GM21423 (cell line): ENCODE measurements around the gene SUN5.

Experiments used
- ATAC-seq: cut with Tn5 transposase; IDR thresholded peaks from one replicate; pipeline ENCODE4 v1.9.1; 2021; ENCODE audit warnings: mild to moderate bottlenecking, moderate library complexity; ENCODE audit not compliant: unreplicated experiment

The SUN5 gene

GRCh38 chr20:33014336-33015113 is 10.3 kb upstream of the SUN5 start:
- ATAC-seq, result no peak

DNA sequence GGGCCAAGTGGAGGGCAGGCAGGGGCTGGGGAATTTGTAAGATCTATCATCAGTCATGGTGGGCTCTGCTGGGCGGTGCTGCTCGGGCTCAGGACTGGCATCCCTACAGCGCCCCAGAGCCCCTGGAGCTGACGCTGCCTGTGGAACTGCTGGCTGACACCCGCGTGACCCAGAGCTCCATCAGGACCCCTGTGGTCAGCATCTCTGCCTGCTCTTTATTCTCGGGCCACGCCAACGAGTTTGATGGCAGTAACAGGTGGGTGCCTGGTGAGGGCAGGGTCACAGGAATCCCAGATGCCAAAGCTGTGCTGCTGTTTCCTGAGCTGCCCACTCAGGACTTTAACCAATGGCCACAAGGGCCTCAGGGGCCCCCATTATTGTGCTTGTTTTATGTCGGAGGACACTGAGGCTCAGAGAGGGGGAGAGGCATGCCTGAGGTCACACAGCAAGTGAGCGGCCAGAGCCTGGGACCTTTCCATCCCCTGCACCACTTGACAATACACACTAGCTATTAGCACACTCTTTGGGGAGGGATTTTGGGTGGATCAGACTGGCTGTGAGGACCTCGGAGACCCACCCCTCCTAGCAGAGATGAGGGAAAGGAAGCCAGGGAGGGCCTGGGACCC is 9.6 kb upstream of the SUN5 start:
- ATAC-seq, result no peak

DNA sequence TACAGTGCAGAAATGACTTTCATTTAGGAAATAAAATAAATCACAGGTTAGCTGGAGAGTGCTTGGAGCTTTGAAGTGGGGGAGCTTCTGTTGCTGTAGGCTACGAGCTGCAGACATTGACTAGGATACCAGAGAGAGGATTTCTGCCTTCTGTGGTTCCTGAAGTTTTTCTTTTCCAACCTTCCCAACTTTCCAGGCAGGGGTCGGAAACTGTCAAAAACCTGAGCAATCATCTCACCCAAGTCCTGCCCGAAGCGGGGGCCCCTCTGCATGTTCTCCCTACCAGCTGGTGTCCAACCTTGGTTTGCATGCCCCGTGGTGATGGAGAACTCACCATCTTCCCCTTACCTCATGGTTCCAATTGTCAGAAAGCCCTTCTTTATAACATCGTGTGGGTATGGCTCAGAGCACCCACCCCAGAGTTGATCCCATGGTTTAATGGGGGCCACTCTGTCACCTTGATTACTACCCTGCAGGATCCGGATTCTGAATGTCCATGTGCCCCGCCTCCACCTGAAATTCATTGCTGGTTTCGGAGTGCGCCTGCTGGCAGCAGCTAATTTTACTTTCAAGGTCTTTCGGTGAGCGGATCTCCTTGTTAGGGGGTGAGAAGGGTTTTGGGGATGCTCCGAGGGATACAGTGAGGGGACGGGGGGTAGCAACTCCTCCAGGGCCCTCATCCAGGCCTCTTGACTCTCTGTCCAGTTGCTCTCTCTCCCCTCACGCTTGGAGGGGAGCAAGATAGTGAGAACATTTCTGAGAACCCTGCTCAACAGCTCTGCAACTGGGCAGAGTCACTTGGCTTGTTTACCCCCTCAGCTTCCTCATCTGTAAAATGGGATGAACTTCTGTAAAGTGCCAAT is 8.3 kb upstream of the SUN5 start:
- ATAC-seq, result no peak

GRCh38 chr20:33010674-33011449 is 6.6 kb upstream of the SUN5 start:
- ATAC-seq, result no peak

GRCh38 chr20:33010133-33010504 is 5.9 kb upstream of the SUN5 start:
- ATAC-seq, result no peak

DNA sequence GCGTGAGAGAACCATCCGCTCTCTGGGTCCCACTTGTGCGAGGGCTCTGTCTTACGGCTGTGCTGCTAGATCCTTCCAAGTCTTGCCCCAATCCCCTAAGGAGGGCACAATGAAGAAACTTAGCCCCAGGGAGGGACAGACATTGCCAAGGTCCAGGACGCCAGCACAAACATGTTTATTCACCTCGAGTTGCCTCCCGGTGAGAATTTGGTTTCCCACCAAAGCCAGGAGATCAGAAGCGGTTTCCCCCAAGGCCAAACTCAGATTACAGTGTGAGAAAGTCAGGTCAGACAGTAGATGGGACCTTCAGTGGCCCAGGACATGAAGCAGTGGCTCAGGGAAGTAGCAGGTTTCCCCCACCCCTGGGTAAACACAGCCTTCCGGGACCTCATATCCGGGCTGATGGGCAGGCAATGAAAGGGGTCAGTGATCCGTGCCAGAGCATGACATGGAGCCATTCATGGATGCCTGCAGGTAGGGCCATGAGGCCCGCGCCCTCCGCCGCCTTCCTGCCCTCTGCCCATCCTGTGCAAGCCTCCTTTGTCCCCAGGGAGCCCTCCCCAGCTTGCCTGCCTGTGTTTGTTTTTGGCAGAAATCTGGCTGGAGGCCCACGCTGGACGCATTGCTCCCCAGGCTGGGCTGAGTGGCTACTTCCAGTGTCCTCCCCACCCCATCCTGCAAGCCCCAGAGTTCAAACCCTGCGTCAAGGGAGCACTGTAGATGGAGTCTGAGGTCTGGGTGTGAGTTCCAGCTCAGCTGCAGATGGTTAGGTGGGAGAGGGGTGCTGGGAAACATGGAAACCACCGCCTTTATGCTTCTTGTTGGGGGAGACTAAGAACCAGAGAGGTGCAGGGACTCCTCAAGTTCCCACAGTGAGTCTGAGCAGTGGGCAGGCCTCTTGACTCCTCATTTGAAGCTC is 5.2 kb upstream of the SUN5 start:
- no peak for ATAC-seq

GRCh38 chr20:33008336-33009213 is 4.3 kb upstream of the SUN5 start:
- ATAC-seq, result no peak

DNA sequence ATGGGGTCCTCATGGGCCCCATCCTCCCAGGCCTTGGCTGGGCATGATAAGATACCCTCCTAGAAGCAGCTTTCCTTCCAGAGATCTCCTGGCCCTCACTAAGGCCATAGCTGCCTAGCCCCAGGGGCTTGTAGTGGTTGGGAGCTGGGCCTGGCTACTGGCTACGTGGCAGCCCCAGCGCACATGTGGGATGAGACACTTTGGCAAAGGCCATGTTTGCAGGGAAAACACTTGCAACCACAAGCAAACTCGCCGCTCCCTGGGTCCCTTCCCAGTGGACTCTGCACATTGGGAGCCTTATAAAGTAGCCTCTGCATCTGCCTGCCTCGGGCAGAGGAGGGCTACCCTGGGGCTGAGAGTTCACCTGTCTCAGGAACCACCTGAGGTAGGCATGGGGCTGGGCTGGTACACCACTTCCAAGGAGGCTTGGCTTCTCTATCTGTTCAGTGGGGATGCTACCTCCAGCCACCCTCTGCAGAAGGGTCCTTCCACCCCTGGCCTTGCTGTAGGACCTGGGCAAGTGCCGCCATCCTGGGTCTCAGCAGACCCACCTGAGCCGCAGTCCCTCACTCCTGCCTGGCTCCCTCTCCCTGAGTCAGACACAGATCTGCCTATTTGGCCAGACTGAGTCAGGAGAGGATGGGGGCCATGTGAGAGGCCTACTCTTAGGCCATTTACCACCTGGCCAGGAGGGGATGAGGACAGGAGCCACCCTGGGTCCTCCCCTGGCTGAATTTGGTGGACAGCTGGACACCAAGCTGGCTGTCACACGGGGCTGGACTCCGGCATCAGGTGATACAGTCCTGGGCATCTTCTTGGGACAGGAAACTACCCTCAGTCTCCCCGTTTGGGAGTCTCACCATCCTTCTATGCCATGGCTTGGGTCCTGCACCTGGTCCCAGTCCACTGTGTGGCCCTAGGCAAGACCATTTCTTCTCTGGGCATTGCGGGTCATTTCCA is 3.4 kb upstream of the SUN5 start, which contains the start of gene BPIFB2:
Gene BPIFB2, plus strand, starts transcription at position 329 of the 960 bp plus-strand sequence. CDS start 871 bp downstream, outside the sequence.
- ATAC-seq, result no peak

GRCh38 chr20:33006776-33007375 is 2.6 kb upstream of the SUN5 start:
- ATAC-seq, result no peak

GRCh38 chr20:33005908-33006775 is 1.9 kb upstream of the SUN5 start:
- ATAC-seq, result no peak

DNA sequence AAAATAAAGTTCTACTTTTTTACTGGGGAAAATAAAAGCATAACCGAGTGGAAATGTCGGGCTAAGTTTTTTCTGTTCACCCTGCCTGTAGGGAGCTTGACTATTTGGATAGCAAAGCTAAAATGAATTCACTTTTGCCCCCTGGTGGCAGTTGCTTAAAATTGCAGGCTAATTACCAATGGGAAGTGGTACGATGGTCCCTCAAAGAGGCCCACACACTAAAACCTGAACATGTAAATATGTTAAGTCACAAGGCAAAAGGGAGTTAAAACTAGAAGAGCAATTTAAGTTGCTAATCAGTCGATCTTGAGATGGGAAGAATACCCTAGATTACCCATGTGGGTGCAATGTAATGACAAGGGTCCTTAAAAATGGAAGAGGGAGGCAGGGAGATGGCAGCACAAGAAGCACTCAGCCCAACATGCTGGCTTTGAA is 916 bp upstream of the SUN5 start:
- ATAC-seq, result no peak

- ATAC-seq, result no peak
These were observed 2.0 kb downstream of the SUN5 start for GRCh38 chr20:33002087-33002808.

DNA sequence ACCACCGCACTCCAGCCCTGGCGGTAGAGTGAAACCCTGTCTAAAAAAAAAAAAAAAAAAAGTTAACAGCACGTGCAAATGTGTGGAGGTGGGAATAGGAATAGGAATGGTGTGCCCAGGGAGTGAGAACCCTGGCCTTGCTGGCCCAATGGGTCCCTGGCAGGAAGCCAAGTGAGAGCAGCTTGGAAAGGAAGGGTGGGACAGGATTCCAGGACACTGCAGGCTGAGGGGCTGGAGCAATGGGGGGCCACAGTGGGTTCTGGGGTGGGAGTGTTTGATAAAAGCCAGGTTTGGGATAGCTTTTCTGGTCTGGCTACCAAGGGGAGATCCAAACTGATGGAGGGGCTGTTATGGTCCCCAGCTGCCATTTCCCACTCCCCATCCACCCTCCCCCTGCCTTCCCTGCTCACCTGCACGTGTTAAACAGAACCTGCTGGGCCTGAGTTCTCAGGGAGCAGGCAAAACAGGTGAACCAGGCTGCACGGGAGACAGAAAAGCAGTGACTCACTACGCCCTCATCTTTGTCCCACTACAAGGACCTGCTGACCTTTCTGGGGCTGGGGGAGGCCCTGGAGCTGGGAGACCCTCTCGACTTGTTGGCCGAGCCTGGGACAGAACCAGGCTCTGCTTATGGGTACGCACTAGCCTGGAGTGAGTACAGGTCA is 3.3 kb downstream of the SUN5 start:
- ATAC-seq, result no peak

DNA sequence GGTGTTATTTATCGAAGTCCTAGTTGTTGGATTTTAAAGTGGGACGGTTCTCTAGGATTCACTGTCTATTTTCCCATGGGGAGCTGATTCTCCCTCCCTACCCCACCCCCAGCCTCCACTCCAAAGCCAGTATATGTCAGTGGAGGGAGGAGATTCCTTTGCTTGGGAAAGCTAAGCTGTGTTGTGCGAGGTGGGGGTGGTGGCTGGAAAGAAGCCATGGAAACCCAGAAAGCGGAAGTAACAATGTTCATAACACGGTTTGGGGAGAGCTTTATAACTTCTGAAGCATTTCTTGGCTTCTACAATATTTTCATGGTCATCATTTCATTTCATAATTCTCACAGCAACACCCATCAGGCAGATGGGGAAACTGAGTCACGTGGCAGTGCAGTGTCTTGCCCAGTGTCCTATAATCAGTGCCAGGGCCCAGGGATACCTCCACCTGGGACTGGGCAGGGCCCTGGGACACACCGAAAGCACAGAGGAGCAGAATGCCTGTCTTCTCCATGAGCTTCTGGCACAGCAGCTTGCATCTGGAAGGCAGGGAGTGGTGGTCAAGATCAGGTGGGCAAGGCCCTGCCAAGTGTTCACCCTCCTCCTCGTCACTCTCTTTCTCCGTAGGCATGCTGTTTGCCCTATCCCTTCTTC is 4.5 kb downstream of the SUN5 start:
- ATAC-seq, result no peak

DNA sequence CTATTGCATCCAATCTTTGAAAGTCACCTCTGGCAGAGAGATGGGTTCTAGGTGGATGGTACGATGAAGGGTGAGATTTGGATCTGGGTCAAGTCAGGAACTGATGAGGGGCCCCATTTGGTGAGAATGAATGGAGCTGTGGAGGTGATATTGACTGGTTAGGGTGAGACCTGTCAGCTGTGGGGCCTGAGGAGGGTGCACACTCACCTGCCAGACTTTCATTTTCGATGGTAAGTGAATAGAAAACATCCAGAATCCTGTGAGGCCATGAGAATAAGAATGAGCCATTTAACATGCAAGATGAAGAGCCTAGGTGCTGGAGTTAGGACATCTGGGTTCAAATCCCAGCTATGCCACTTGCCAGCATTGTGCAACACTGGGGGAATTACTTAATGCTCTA is 6.8 kb downstream of the SUN5 start:
- no peak for ATAC-seq
